ENCODE results near the gene PITPNB. TPM values are rescaled to one million over a fixed set of nuclear protein-coding genes. Genes with fewer than 3 reads are reported as not detected.

Gene PITPNB
- total RNA-seq, 1 experiment from 2014 or later: 82.6 TPM

- ChIA-PET POLR2A (no interaction called here), CTCF (no interaction called here), RAD21 (ENCODE audit: low non-redundant PET in 1 of 2, low total read pairs in 2 of 2, uncharacterized antibody in 2 of 2, unreplicated experiment in 2 of 2) (no interaction called here)
- no peaks in the 10 kb centered on the region for H3K9me2 ChIP-seq (ENCODE audit: insufficient read depth)
- no peaks in the 10 kb centered on the region for H3K9me3 ChIP-seq (ENCODE audit: control insufficient read depth in 1 of 2, insufficient read depth in 1 of 2, low read depth in 1 of 2, low read length in 2 of 2)
- TF ChIP-seq EZH2 (IDR thresholded peaks at IDR 0.05): no peak
- no peak for TF ChIP-seq RAD21 (IDR thresholded peaks at IDR 0.05; ENCODE audit: low read depth)
- no peak for TF ChIP-seq TCF7L2 (IDR thresholded peaks at IDR 0.05; ENCODE audit: borderline replicate concordance, extremely low read depth, insufficient read depth, insufficient read length)
- no peak for TF ChIP-seq REST (IDR thresholded peaks at IDR 0.05; ENCODE audit: low read depth)
- no peak for TF ChIP-seq SRF (IDR thresholded peaks at IDR 0.05; ENCODE audit: low read depth)
- intact Hi-C loops (cut with micrococcal nuclease): no loop called here
- no peak overlapping the region for H3K27ac ChIP-seq (ENCODE audit: low read depth, low read length)
- no peak overlapping the region for H3K4me2 ChIP-seq (ENCODE audit: low read length)
- no TSS peak for BruUV-seq (replicated peaks)
- H3K9ac ChIP-seq (ENCODE audit: low read length): no peak overlapping the region
- no peaks in the 10 kb centered on the region for H3K36me3 ChIP-seq (ENCODE audit: control insufficient read depth in 1 of 2, insufficient read depth in 2 of 2, low read length in 2 of 2)
- H3K79me2 ChIP-seq (ENCODE audit: insufficient read depth, low read length): no peaks in the 10 kb centered on the region
- no peak overlapping the region for H2AFZ ChIP-seq (ENCODE audit: low read depth, low read length, poor library complexity, severe bottlenecking)
- H4K20me1 ChIP-seq (ENCODE audit: insufficient read depth): no peaks in the 10 kb centered on the region
- H3K27me3 ChIP-seq (ENCODE audit: insufficient read depth, low read length): no peaks in the 10 kb centered on the region
- ATAC-seq (no peak), DNase-seq (ENCODE audit: low read depth, low spot score) (no peak)
- H3K4me3 ChIP-seq (replicated peaks in 1 of 2; ENCODE audit: low read depth in 1 of 2, low read length in 2 of 2): no peak overlapping the region
- H3K4me1 ChIP-seq (ENCODE audit: control insufficient read depth in 1 of 2, insufficient read depth in 2 of 2, low read length in 2 of 2): no peaks in the 10 kb centered on the region
Measured at GRCh38 chr22:27839057-27839660, 79.9 kb downstream of the PITPNB start.

- H3K9ac ChIP-seq (ENCODE audit: low read length): no peak overlapping the region
- ChIA-PET CTCF (no interaction called here), RAD21 (ENCODE audit: low non-redundant PET in 1 of 2, low total read pairs in 2 of 2, uncharacterized antibody in 2 of 2, unreplicated experiment in 2 of 2) (no interaction called here), POLR2A (no interaction called here)
- no peaks in the 10 kb centered on the region for H4K20me1 ChIP-seq (ENCODE audit: insufficient read depth)
- H3K27ac ChIP-seq (ENCODE audit: low read depth, low read length): no peak overlapping the region
- no peaks in the 10 kb centered on the region for H3K36me3 ChIP-seq (ENCODE audit: control insufficient read depth in 1 of 2, insufficient read depth in 2 of 2, low read length in 2 of 2)
- intact Hi-C loops (cut with micrococcal nuclease): no loop called here
- no peak overlapping the region for H2AFZ ChIP-seq (ENCODE audit: low read depth, low read length, poor library complexity, severe bottlenecking)
- no peaks in the 10 kb centered on the region for H3K4me1 ChIP-seq (ENCODE audit: control insufficient read depth in 1 of 2, insufficient read depth in 2 of 2, low read length in 2 of 2)
- no peak overlapping the region for H3K4me3 ChIP-seq (replicated peaks in 1 of 2; ENCODE audit: low read depth in 1 of 2, low read length in 2 of 2)
- H3K4me2 ChIP-seq (ENCODE audit: low read length): no peak overlapping the region
- DNase-seq (ENCODE audit: low read depth, low spot score) (no peak), ATAC-seq (no peak)
- no TSS peak for BruUV-seq (replicated peaks)
- H3K79me2 ChIP-seq (ENCODE audit: insufficient read depth, low read length): no peaks in the 10 kb centered on the region
- H3K9me3 ChIP-seq (ENCODE audit: control insufficient read depth in 1 of 2, insufficient read depth in 1 of 2, low read depth in 1 of 2, low read length in 2 of 2): no peaks in the 10 kb centered on the region
- no peaks in the 10 kb centered on the region for H3K27me3 ChIP-seq (ENCODE audit: insufficient read depth, low read length)
- no peaks in the 10 kb centered on the region for H3K9me2 ChIP-seq (ENCODE audit: insufficient read depth)
- no peak for TF ChIP-seq POLR2AphosphoS5 (IDR thresholded peaks at IDR 0.05; ENCODE audit: low read depth, low read length)
- no peak for TF ChIP-seq FOSL1 (IDR thresholded peaks at IDR 0.05; ENCODE audit: low read depth)
- no peak for TF ChIP-seq MAX (IDR thresholded peaks at IDR 0.05)
- no peak for TF ChIP-seq CEBPB (IDR thresholded peaks at IDR 0.05; ENCODE audit: low read depth)
- TF ChIP-seq ZNF274 (IDR thresholded peaks at IDR 0.05; ENCODE audit: low read depth, low read length): no peak
- no peak for TF ChIP-seq EGR1 (IDR thresholded peaks at IDR 0.05; ENCODE audit: low read depth)
- TF ChIP-seq CTCF (IDR thresholded peaks at IDR 0.05 in 2 of 3, conservative IDR thresholded peaks at IDR 0.05 in 1 of 3; ENCODE audit: borderline replicate concordance in 1 of 3, insufficient read depth in 1 of 3, low read depth in 2 of 3, low read length in 2 of 3): no peak
- no peak for TF ChIP-seq ELF1 (IDR thresholded peaks at IDR 0.05; ENCODE audit: borderline replicate concordance, low read depth)
- no peak for TF ChIP-seq ZFX (IDR thresholded peaks at IDR 0.05)
Measured at GRCh38 chr22:27836181-27836580, 82.9 kb downstream of the PITPNB start.

Data from HCT116 (cell line).